ENCODE results near the gene UNC45A.
"Not testable (repeated sequence)": the region's sequence is repeated elsewhere in the genome, so short reads cannot be mapped to it uniquely, and the experiment has no call there.

UNC45A gene

DNA sequence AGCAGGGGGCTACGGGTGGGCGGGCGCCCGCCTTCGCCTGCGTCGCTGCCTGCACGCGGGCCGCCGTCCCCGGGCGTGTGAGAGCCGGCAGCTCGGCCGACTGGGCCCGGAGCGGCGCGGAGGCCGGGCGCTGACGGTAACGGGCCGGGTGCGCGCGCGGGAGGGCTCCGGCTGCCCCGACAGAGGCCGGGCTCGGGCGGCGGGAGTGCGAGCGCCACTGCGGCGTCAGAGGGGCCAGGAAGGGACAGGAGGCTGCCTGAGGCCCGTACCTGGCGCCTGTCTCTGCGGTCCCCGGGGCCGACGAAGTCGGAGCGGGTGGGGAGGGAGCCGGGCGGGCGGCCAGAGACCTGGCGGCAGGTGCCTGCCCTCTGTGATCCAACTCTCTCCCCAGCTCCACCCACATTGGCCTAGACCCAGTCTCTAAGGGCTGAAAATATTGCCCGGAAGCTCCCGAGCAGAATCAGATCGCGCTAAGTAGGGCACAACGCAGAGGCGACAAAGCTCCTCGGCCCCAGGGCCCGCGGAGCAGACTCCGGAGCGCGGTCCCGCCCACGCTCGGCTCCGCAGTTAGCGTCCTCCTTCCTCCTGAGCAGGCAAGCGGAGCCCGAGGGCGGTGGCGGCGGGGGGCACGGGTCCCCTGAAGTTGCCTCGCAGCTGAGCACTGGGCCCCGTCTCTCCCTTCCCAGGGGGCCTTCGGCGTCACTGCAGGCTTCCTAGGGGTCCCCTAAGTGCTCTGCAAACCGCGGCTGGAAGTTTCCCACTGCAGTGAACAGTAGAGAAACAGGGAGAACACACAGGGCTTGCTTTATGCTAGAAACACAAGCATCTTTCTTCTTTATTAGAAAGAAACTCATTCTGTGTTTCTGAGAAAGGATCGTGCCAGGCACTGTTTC lies 32.0 kb upstream of the UNC45A start, which contains the start of gene MAN2A2:
TSS of gene MAN2A2 (plus strand) at position 463 of the 893 bp plus-strand sequence. CDS start 906 bp downstream, outside the sequence.
- DNase-seq = peak; percentile 64

DNA sequence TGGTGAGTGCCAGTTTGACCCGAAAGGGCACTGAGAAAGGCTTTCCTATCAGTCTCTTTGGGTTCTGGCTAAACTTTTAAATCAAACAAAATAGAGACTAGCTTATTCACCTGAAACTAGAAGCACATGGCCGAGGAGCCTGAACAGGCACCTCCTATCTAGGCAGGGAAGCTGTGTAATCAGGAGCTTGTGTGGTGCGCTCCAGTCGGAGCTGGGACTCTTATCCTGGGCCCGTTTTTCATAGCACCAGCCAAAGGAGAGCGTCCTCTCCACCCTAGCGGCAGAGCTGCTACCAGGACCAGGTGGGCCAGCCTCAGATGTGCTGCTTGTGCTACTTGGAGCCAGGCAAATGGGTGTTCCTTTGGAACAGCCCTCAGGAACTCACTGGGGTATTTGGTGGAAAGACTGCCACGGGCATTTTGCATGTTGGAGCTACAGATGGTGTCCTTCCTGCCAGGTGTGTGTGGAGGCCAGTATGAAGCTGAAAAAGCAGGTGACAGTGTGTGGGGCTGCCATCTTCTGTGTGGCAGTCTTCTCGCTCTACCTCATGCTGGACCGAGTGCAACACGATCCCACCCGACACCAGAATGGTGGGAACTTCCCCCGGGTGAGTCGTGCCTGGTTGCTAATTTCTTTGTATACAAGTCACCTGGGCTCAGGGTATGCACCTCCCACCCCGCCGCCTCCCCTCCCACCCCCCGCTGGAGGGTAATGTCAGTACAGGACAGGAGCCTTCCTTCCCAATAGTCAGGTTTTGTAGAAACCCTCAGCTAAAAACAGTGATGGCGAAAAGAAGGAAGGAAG lies 31.1 kb upstream of the UNC45A start:
- peak; percentile 30 for DNase-seq

DNA sequence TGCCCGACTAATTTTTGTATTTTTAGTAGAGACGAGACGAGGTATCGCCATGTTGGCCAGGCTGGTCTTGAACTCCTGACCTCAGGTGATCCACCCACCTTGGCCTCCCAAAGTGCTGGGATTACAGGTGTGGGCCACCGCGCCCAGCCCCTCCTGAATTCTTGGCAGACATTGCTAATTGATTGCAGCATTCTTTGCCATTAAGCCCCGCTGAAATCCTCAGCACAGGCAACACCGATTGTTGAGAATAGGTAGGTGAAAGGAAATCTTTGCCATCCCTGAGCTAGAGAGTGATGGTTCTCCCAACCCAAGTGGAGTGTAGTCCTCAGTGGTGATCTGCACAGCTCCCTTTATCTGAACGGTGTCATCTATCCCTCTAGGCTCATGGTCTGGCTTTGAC lies 30.3 kb upstream of the UNC45A start:
- no peak for DNase-seq

GRCh38 chr15:90905306-90906180 lies 29.5 kb upstream of the UNC45A start:
- DNase-seq = no peak

- DNase-seq = no peak
Measured at GRCh38 chr15:90906181-90906849, 28.8 kb upstream of the UNC45A start.

- DNase-seq = no peak
Measured at GRCh38 chr15:90907051-90907660, 27.9 kb upstream of the UNC45A start.

DNA sequence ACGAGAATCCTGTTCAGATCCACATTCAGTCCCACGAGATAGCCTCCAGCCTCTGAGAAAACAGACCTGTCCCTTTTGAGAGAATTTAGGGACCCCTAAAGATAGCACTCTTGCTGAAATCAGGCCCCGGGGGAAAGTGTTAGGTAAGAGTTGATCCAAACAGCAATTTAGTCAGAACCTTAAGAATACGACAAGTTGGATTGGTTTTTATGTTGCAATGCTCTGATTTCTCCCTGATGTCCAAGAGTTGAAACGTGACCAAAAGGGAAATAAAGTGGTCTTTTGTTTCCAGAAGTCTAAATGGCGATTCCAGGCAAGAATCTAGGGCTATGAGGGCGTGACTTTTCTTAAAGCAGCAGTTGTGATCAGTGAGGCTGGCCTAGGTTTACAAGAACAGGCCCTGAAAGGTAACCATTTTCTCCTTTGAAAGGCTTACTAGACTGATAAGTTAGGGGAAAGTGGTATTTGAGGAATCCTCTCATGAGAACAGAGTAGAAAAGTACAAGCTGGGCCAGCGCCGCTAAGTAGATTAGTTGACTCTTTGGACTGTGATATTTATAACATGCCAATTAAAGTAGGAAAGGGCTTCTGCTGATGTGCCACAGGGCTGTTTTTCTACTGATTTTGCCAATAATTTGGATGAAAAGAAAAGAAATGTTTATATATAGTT lies 27.1 kb upstream of the UNC45A start:
- DNase-seq = no peak

DNA sequence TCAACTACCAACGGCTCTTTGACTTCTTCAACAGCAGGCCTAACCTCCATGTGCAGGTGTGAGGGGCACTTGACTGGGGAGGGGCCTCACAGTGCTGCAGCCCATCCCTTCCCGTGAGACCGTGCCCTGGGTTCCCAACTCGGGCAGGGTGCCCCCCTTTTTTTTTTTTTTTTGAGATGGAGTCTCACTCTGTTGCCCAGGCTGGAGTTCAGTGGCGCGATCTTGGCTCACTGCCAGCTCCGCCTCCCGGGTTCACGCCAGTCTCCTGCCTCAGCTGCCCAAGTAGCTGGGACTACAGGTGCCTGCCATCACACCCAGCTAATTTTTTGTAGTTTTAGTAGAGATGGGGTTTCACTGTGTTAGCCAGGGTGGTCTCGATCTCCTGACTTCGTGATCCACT lies 25.6 kb upstream of the UNC45A start:
- not testable (repeated sequence) for DNase-seq

GRCh38 chr15:90909976-90910375 lies 25.1 kb upstream of the UNC45A start:
- DNase-seq = no peak

DNA sequence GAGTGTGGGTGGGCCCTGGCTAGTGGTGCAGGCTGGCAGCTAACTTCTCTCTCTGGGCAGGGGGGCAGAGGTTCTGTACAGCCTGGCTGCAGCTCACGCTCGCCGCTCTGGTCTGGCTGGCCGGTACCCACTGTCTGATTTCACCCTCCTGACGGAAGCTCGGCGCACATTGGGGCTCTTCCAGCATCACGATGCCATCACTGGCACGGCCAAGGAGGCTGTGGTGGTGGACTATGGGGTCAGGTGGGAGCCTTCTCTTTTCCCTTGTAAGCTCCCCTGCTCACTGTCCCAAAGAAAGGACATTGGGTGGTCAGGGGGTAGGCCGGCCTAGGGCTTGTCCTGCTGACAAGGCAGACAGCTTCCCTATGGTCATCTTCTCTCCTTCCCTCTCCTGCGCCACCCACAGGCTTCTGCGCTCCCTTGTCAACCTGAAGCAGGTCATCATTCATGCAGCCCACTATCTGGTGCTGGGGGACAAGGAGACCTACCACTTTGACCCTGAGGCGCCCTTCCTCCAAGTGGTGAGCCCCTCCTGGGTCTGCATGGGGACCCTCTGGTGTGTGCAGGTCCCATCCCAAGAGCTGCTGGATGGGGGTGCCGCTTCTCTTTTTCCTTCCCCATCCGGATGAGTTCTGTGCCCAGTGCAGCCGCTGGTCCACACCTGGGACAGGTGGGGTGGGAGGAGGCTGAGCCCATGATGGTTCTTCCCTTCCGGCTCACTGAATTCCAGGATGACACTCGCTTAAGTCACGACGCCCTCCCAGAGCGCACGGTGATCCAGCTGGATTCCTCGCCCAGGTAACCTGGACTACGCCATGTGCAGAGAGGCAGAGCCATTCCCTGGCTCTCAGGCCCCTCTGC lies 24.4 kb upstream of the UNC45A start:
- DNase-seq = no peak

GRCh38 chr15:90911302-90911623 lies 23.8 kb upstream of the UNC45A start:
- DNase-seq = no peak

DNA sequence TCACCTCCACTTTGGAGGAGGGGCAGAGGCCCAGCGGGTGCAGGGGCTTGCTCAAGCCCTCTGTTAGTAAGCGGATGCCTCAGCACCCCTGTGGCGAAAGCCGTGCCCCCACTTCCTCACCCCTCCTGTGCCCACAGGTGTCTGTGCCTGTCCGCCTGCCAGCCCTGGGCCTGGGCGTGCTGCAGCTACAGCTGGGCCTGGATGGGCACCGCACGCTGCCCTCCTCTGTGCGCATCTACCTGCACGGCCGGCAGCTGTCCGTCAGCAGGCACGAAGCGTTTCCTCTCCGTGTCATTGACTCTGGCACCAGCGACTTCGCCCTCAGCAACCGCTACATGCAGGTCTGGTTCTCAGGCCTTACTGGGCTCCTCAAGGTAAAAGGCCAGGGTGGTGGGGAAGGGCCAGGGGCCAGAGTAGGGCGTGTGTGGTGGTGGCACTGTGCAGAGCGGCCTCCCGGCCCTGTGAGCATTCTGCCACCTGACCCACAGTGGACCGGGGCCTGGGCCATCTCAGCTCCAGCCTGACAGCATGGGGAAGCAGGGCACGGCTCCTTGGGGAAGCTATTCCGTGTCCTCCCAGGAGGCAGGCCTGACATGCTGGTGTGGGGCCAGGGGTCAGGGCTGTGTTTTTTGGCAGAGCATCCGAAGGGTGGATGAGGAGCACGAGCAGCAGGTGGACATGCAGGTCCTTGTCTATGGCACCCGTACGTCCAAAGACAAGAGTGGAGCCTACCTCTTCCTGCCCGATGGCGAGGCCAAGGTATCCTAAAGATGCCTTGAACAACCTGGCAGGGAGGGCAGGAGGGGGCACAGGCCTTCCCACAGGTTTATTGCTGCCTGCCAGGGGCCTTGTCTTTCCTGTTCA lies 22.9 kb upstream of the UNC45A start:
- no peak for DNase-seq

DNA sequence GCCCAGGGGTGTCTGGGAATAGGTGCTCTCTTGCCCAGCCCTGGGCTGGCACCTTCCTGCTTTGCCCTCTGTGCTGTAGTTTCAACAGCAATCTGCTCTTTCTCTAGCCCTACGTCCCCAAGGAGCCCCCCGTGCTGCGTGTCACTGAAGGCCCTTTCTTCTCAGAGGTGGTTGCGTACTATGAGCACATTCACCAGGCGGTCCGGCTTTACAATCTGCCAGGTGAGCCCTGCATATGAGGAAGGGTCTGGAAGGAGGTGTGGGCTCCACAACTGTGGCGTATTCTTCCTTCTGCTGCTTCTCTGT lies 22.4 kb upstream of the UNC45A start:
- DNase-seq = no peak

DNA sequence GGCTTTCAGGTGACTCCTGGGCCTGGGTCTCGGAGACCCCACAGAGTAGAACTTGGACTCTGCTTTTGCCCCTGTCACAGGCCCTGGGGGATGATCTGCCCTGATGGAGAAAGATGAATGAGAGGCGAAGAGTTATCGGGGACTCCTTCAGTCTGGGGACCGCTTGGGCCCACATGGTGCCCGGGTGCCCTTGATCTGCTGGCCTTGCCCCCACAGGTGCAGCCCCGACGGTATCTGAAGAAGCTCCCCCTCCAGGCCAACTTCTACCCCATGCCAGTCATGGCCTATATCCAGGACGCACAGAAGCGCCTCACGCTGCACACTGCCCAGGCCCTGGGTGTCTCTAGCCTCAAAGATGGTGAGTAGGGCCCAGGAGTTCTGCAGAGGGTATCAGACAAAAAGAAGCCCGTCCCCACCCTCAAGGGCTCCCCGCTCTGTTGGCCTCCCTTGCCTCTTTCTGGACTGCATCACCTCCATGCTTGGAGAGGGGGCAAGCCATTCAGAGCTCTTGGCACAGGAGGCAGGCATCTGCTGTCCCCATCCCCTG lies 21.6 kb upstream of the UNC45A start:
- DNase-seq = no peak

DNA sequence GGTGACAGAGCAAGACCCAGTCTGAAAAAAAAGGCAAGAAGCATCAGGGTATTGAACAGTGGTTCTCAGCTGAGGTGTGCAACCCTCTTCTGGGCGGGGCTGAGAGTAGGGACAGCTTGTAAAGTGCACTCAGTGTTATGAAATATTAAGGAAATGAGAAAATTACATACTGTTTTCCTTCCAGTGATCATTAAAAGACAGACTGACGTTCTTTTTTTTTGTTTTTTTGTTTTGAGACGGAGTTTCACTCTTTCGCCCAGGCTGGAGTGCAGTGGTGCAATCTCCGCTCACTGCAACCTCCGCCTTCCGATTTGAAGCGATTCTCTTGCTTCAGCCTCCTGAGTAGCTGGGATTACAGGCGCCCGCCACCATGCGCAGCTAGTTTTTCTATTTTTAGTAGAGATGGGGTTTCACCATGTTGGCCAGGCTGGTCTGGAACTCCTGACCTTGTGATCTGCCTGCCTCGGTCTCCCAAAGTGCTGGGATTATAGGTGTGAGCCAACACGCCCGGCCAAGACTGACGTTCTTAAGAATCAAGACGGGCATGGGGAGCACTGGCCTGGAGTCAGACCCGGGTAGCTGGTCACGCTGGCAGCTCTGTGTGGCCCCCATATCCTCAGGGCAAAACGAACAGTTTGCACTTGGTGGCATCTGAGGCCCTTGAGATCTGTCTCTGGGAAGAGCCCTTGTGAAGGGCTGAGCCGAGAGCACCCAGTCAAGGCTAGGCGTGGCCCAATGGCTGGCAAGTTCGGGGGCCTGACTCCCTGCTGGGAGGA lies 20.6 kb upstream of the UNC45A start:
- DNase-seq = no peak

- DNase-seq = no peak
Measured at GRCh38 chr15:90915216-90915807, 19.8 kb upstream of the UNC45A start.

- DNase-seq = no peak
Measured at GRCh38 chr15:90915808-90916440, 19.2 kb upstream of the UNC45A start.

DNA sequence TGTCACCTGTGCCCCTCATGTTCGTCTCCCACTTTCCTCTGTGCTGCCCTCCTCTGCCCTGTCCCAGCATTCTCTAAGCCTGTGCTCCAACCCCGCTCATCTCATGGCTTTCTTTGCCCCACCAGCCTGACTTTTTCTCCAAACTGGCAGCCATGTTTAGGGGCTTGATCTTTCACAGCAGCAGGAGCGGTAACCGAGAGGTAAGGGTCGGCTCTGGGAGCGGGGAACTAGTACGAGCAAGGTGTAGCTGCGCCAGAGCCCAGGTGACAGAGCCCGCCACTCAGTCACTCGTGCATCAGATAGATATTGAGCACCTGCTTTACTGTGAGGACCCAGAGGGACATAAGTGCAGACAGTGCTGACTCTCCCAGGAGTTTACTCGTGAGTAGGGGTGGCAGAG lies 18.6 kb upstream of the UNC45A start:
- DNase-seq = no peak
